GM23248 (cell line): ENCODE measurements around the gene DPP6. TPM values are rescaled to one million over a fixed set of nuclear protein-coding genes. Genes with fewer than 3 reads are reported as not detected.

ENCODE experiments used
- DNase-seq: peaks from one replicate; pipeline ENCODE4 v3.0.0-alpha.2; 2015
- H2AFZ ChIP-seq: fragments of 200-600 bp; sonication (generic); 2 replicates; pipeline ENCODE4 v1.6.1; 2016; ENCODE audit warnings: antibody characterized with exemption
- H3F3A ChIP-seq: fragments of 200-600 bp; sonication (generic); 2 replicates; pipeline ENCODE4 v1.6.1; 2016; ENCODE audit warnings: mild to moderate bottlenecking, antibody characterized with exemption, mixed run types; ENCODE audit not compliant: insufficient read depth
- H3K27ac ChIP-seq: fragments of 200-600 bp; sonication (generic); 2 replicates; pipeline ENCODE4 v1.5.1; 2016; ENCODE audit warnings: mild to moderate bottlenecking
- H3K27me3 ChIP-seq: fragments of 200-600 bp; sonication (generic); replicated peaks from 2 replicates; pipeline ENCODE4 v1.6.1; 2016; ENCODE audit warnings: mild to moderate bottlenecking; ENCODE audit not compliant: insufficient read depth
- H3K36me3 ChIP-seq: fragments of 200-600 bp; sonication (generic); 2 replicates; pipeline ENCODE4 v1.6.1; 2016; ENCODE audit warnings: low read depth, mild to moderate bottlenecking
- H3K4me1 ChIP-seq: fragments of 200-600 bp; sonication (generic); 2 replicates; pipeline ENCODE4 v1.6.1; 2016; ENCODE audit warnings: mild to moderate bottlenecking; ENCODE audit not compliant: insufficient read depth
- H3K4me2 ChIP-seq: fragments of 200-600 bp; sonication (generic); one replicate; pipeline ENCODE4 v1.6.1; 2016; ENCODE audit warnings: mild to moderate bottlenecking; ENCODE audit not compliant: unreplicated experiment
- H3K4me3 ChIP-seq: fragments of 200-600 bp; sonication (generic); 2 replicates; pipeline ENCODE4 v1.5.1; 2016; ENCODE audit warnings: mild to moderate bottlenecking
- H3K79me2 ChIP-seq: fragments of 200-600 bp; sonication (generic); 2 replicates; pipeline ENCODE4 v1.6.1; 2016; ENCODE audit warnings: mild to moderate bottlenecking; ENCODE audit not compliant: insufficient read depth
- H3K9ac ChIP-seq: fragments of 200-600 bp; sonication (generic); 2 replicates; pipeline ENCODE4 v1.6.1; 2016; ENCODE audit warnings: mild to moderate bottlenecking
- H3K9me2 ChIP-seq: fragments of 200-600 bp; sonication (generic); 2 replicates; pipeline ENCODE4 v1.6.1; 2016; ENCODE audit warnings: mixed run types, mild to moderate bottlenecking, moderate library complexity; ENCODE audit not compliant: insufficient read depth
- H3K9me3 ChIP-seq: fragments of 200-600 bp; sonication (generic); one replicate; pipeline ENCODE4 v1.6.1; 2017; ENCODE audit warnings: low read depth
- H4K20me1 ChIP-seq: fragments of 200-600 bp; sonication (generic); 2 replicates; pipeline ENCODE4 v1.6.0; 2016; ENCODE audit not compliant: insufficient read depth
- EZH2 ChIP-seq: fragments of 200-600 bp; sonication (generic); IDR thresholded peaks from 2 replicates; pipeline ENCODE4 v1.6.1; 2018; ENCODE audit warnings: antibody characterized with exemption, mild to moderate bottlenecking; ENCODE audit not compliant: insufficient read depth, poor library complexity, severe bottlenecking
- EZH2phosphoT487 ChIP-seq: fragments of 200-600 bp; sonication (generic); IDR thresholded peaks from 2 replicates; pipeline ENCODE4 v1.6.1; 2018; ENCODE audit warnings: antibody characterized with exemption, moderate library complexity, mild to moderate bottlenecking, low read depth; ENCODE audit not compliant: insufficient read depth
- WGBS, 2 experiments: methylation state at CpG; one replicate each; pipeline ENCODE4 v1.1.6; 2015 to 2017; ENCODE audit warnings: low lambda C conversion rate in 2 of 2, low coverage in 1 of 2; ENCODE audit errors: missing lambda C conversion rate in 2 of 2; 5-methylcytosine and 5-hydroxymethylcytosine counted together
- in situ Hi-C: fragments of 300-500 bp; cut with MboI; formaldehyde crosslinking; loops from 2 replicates; pipeline ENCODE4 v1.15.0; 2020
- polyA plus RNA-seq: library from polyadenylated mRNA; unstranded; fragments of >200 nt; fragmentation: Nextera tagmentation; extraction: Ambion mirVana; gene quantifications from 2 replicates; pipeline ENCODE4 v1.2.1, GENCODE V29; 2016
- total RNA-seq: library from RNA; depleted of rRNA; stranded (reverse); fragments of >200 nt; shearing (Covaris generic); gene quantifications from 2 replicates; pipeline ENCODE4 v1.2.3, GENCODE V29; 2014

Gene DPP6
- total and polyA plus RNA-seq, 2 experiments from 2014 or later, result not detected

DNA sequence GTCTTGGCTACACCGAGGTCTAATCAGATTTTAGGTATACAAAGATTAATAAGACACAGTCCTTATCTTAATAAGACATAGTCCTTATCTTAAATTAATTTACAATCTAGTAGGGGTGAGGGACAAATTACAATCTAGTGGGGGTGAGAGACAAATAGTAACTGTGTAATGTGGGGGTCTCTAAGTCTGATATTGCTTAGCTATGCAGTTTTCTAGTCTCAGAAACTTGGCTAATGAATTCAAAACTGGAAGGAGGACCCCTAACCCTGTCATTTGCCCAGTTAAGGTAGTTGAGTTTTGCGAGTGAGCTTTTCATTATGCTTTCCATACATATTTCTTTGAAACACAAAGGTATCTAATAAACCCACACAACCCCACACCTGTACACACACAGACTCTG is 136.1 kb downstream of the DPP6 start:
- in situ Hi-C loops, result no loop called here

DNA sequence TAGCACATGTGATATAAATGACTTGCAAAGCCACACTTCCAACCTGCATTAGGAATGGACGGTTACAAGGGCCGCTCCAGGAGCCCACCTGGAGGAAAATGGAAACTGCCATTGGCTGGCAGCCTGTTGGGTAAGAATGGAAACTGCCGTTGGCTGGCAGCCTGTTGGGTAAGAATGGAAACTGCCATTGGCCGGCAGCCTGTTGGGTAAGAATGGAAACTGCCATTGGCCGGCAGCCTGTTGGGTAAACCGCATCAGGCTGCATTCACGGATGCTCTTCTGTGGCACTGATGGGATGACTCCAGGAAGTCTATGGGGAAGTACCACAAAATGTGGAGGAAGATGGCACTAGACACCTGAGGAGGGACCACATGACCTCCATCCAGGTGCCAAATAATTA is 143.1 kb downstream of the DPP6 start:
- Histone ChIP-seq H3K9me2 (no peaks in the 10 kb centered on the region), H3K4me3 (no peak overlapping the region), H3K4me2 (no peak overlapping the region), H3K27me3 (no peaks in the 10 kb centered on the region), H3K9ac (no peak overlapping the region), H3K36me3 (no peaks in the 10 kb centered on the region), H4K20me1 (no peaks in the 10 kb centered on the region), H3K79me2 (no peaks in the 10 kb centered on the region), H3K27ac (no peak overlapping the region), H2AFZ (no peak overlapping the region), H3K4me1 (no peaks in the 10 kb centered on the region), H3K9me3 (no peaks in the 10 kb centered on the region), H3F3A (no peaks in the 10 kb centered on the region)
- in situ Hi-C loops, result no loop called here
- DNase-seq, result no peak
- WGBS, 2 experiments, result 47 to 61% methylated on average over 7 of the region's 7 CpGs
- TF ChIP-seq EZH2, result no peak
- TF ChIP-seq EZH2phosphoT487, result no peak

More for the DNA sequence above, 136.1 kb downstream of the DPP6 start:
- Histone ChIP-seq H3K9ac (no peak overlapping the region), H4K20me1 (no peaks in the 10 kb centered on the region), H3K79me2 (no peaks in the 10 kb centered on the region), H3K27me3 (no peaks in the 10 kb centered on the region), H3K36me3 (no peaks in the 10 kb centered on the region), H3K9me2 (no peaks in the 10 kb centered on the region), H3K4me1 (no peaks in the 10 kb centered on the region), H3K4me2 (no peak overlapping the region), H2AFZ (no peak overlapping the region), H3K27ac (no peak overlapping the region), H3F3A (no peaks in the 10 kb centered on the region), H3K4me3 (no peak overlapping the region), H3K9me3 (no peaks in the 10 kb centered on the region)
- TF ChIP-seq EZH2phosphoT487 (no peak), EZH2 (no peak)
- DNase-seq, result no peak
- 20 to 24% methylated on average over 2 of the region's 2 CpGs for whole genome bisulfite sequencing, 2 experiments

DNA sequence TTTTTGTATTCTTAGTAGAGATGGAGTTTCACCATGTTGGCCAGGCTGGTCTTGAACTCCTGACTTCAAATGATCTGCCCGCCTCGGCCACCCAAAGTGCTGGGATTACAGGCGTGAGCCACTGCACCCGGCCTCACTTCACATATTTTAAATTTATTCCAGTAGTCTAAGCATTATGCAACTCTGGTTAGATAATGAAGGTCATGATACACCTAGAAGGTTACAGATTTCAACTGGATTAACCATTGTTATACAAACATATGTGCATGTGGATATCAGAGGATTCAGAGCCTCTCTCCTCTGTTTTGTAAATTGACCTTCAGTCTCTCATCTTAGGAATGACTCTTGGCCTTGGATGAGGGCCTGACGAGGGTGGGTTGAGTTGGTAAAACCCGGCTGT is 146.3 kb downstream of the DPP6 start:
- H3K9ac ChIP-seq, result no peak overlapping the region
- no peaks in the 10 kb centered on the region for H3K4me1 ChIP-seq
- no peak for TF ChIP-seq EZH2phosphoT487
- no peak for TF ChIP-seq EZH2
- H3K36me3 ChIP-seq, result no peaks in the 10 kb centered on the region
- DNase-seq, result no peak
- no peaks in the 10 kb centered on the region for H3F3A ChIP-seq
- no peaks in the 10 kb centered on the region for H3K9me3 ChIP-seq
- 30 to 32% methylated on average over 6 of the region's 6 CpGs for WGBS, 2 experiments
- H3K79me2 ChIP-seq, result no peaks in the 10 kb centered on the region
- H4K20me1 ChIP-seq, result no peaks in the 10 kb centered on the region
- H3K4me3 ChIP-seq, result no peak overlapping the region
- in situ Hi-C loops, result no loop called here
- no peak overlapping the region for H3K4me2 ChIP-seq
- no peaks in the 10 kb centered on the region for H3K27me3 ChIP-seq
- no peak overlapping the region for H3K27ac ChIP-seq
- no peak overlapping the region for H2AFZ ChIP-seq
- no peaks in the 10 kb centered on the region for H3K9me2 ChIP-seq

DNA sequence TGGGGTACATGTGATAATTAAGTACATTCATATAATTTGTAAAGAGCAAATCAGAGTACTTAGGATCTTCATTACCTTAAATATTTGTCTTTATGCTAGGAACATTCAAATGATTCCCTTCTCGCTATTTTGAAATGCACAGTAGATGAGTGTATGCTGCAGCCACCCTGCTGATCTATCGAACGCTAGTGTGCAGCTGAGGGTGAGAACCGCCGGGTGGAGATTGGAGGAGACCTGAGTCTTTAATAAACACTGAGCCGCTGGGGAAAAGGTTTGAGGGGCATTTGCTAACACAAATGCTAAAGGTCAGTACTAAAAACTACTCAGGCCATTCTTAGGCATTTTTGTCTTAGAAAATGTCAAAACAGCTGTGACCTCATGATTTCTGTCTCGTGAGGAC is 148.0 kb downstream of the DPP6 start:
- H3K4me2 ChIP-seq, result no peak overlapping the region
- H3K4me1 ChIP-seq, result no peaks in the 10 kb centered on the region
- H3K36me3 ChIP-seq, result no peaks in the 10 kb centered on the region
- no peaks in the 10 kb centered on the region for H4K20me1 ChIP-seq
- H3K27me3 ChIP-seq, result no peaks in the 10 kb centered on the region
- H2AFZ ChIP-seq, result no peak overlapping the region
- H3K9me3 ChIP-seq, result no peaks in the 10 kb centered on the region
- in situ Hi-C loops, result no loop called here
- no peaks in the 10 kb centered on the region for H3K9me2 ChIP-seq
- H3K27ac ChIP-seq, result no peak overlapping the region
- no peak for TF ChIP-seq EZH2
- no peak for TF ChIP-seq EZH2phosphoT487
- DNase-seq, result no peak
- 4 to 5% methylated on average over 7 of the region's 7 CpGs for WGBS, 2 experiments
- H3F3A ChIP-seq, result no peaks in the 10 kb centered on the region
- H3K9ac ChIP-seq, result no peak overlapping the region
- H3K79me2 ChIP-seq, result no peaks in the 10 kb centered on the region
- no peak overlapping the region for H3K4me3 ChIP-seq

DNA sequence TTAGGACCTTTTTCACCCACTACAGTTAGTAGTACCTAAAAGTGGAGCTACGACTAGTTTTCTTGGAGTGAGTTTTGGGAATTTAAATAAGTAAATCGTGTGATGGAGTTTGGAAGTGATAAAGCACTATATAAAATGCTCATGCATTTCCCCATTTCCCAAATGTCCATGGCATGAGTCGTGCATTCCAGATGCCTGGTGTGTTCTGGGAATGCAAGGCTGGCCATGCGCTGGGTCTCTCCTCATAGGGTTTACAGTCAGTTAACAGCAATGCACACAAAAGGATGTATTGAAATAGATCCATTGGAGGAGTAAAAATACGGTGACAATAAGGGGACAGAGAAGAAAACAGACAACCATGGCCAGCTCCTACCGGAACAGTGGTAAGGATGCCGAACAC is 149.8 kb downstream of the DPP6 start:
- 15% methylated on average over 7 of the region's 7 CpGs for WGBS, 2 experiments

More for the DNA sequence above, 149.8 kb downstream of the DPP6 start:
- H3K4me1 ChIP-seq, result no peaks in the 10 kb centered on the region
- no peaks in the 10 kb centered on the region for H3K9me2 ChIP-seq
- H3K4me2 ChIP-seq, result no peak overlapping the region
- H3F3A ChIP-seq, result no peaks in the 10 kb centered on the region
- H3K27ac ChIP-seq, result no peak overlapping the region
- H3K9ac ChIP-seq, result no peak overlapping the region
- no peaks in the 10 kb centered on the region for H4K20me1 ChIP-seq
- no peaks in the 10 kb centered on the region for H3K79me2 ChIP-seq
- TF ChIP-seq EZH2 (no peak), EZH2phosphoT487 (no peak)
- H3K36me3 ChIP-seq, result no peaks in the 10 kb centered on the region
- no peak for DNase-seq
- in situ Hi-C loops, result no loop called here
- no peaks in the 10 kb centered on the region for H3K27me3 ChIP-seq
- H2AFZ ChIP-seq, result no peak overlapping the region
- no peak overlapping the region for H3K4me3 ChIP-seq
- no peaks in the 10 kb centered on the region for H3K9me3 ChIP-seq
